ENCODE results near the gene TMUB2. TPM values are rescaled to one million over a fixed set of nuclear protein-coding genes. Genes with fewer than 3 reads are reported as not detected.

TMUB2 gene
- total and polyA plus RNA-seq, 2 of the 13 experiments (the other 11 are each of a cell fraction or from before 2014, with no cell fraction given), result 26.9 to 50.8 TPM

DNA sequence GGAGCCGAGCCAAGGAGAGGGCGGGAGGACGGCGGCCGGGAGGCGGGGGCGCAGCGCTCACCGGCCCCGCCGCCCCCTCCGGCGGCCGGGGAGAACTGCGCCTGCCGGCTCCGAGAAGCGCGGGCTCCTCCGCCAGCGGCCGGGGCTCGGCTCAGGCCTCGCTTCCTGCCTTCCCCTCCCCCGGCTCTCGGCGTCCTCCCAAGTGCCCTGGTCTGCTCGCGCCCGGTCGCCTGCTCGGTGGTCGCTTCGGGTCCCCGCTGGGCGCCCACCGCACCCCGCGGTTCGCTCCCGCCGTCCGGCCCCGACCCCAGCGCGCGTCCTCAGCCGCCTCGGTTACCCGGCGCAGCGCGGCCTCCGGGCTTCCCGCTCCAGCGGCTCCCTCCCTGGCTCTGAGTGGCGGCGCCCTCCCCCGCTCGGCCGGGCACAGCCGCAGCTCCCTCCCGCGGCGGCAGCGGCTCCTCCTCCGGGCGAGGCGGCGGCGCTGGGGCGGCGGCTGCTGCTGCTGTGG, 32.4 kb downstream of the TMUB2 start (continued):
- TF ChIP-seq ZNF451 (CRISPR knock-in tag; IDR thresholded peaks at IDR 0.05), result 0 out of 2 replicates have a peak, but pooled peaks have one; percentile 44
- TF ChIP-seq, protein P1, sequence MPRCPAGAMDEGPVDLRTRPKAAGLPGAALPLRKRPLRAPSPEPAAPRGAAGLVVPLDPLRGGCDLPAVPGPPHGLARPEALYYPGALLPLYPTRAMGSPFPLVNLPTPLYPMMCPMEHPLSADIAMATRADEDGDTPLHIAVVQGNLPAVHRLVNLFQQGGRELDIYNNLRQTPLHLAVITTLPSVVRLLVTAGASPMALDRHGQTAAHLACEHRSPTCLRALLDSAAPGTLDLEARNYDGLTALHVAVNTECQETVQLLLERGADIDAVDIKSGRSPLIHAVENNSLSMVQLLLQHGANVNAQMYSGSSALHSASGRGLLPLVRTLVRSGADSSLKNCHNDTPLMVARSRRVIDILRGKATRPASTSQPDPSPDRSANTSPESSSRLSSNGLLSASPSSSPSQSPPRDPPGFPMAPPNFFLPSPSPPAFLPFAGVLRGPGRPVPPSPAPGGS (CRISPR knock-in tag; IDR thresholded peaks at IDR 0.05), result peak; percentile 52; the same call in 1 of the 2 replicates
- no peak for TF ChIP-seq FIP1L1 (IDR thresholded peaks at IDR 0.05; ENCODE audit: borderline replicate concordance, insufficient read depth, low read depth, low read length)
- peak; percentile 43; the same call in 1 of the 2 replicates for TF ChIP-seq ZC3H13 (CRISPR knock-in tag; IDR thresholded peaks at IDR 0.05)
- TF ChIP-seq, protein P2, sequence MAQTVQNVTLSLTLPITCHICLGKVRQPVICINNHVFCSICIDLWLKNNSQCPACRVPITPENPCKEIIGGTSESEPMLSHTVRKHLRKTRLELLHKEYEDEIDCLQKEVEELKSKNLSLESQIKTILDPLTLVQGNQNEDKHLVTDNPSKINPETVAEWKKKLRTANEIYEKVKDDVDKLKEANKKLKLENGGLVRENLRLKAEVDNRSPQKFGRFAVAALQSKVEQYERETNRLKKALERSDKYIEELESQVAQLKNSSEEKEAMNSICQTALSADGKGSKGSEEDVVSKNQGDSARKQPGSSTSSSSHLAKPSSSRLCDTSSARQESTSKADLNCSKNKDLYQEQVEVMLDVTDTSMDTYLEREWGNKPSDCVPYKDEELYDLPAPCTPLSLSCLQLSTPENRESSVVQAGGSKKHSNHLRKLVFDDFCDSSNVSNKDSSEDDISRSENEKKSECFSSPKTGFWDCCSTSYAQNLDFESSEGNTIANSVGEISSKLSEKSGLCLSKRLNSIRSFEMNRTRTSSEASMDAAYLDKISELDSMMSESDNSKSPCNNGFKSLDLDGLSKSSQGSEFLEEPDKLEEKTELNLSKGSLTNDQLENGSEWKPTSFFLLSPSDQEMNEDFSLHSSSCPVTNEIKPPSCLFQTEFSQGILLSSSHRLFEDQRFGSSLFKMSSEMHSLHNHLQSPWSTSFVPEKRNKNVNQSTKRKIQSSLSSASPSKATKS (CRISPR knock-in tag; IDR thresholded peaks at IDR 0.05), result no peak
- TF ChIP-seq NFE2L1 (CRISPR knock-in tag; IDR thresholded peaks at IDR 0.05; ENCODE audit: borderline replicate concordance), result no peak
- TF ChIP-seq, protein P3, sequence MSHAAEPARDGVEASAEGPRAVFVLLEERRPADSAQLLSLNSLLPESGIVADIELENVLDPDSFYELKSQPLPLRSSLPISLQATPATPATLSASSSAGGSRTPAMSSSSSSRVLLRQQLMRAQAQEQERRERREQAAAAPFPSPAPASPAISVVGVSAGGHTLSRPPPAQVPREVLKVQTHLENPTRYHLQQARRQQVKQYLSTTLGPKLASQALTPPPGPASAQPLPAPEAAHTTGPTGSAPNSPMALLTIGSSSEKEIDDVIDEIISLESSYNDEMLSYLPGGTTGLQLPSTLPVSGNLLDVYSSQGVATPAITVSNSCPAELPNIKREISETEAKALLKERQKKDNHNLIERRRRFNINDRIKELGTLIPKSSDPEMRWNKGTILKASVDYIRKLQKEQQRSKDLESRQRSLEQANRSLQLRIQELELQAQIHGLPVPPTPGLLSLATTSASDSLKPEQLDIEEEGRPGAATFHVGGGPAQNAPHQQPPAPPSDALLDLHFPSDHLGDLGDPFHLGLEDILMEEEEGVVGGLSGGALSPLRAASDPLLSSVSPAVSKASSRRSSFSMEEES (CRISPR knock-in tag; IDR thresholded peaks at IDR 0.05), result no peak
- 0 out of 2 replicates have a peak, but pooled peaks have one; percentile 57 for TF ChIP-seq DNMT1 (CRISPR knock-in tag; IDR thresholded peaks at IDR 0.05)
- TF ChIP-seq, protein P4, sequence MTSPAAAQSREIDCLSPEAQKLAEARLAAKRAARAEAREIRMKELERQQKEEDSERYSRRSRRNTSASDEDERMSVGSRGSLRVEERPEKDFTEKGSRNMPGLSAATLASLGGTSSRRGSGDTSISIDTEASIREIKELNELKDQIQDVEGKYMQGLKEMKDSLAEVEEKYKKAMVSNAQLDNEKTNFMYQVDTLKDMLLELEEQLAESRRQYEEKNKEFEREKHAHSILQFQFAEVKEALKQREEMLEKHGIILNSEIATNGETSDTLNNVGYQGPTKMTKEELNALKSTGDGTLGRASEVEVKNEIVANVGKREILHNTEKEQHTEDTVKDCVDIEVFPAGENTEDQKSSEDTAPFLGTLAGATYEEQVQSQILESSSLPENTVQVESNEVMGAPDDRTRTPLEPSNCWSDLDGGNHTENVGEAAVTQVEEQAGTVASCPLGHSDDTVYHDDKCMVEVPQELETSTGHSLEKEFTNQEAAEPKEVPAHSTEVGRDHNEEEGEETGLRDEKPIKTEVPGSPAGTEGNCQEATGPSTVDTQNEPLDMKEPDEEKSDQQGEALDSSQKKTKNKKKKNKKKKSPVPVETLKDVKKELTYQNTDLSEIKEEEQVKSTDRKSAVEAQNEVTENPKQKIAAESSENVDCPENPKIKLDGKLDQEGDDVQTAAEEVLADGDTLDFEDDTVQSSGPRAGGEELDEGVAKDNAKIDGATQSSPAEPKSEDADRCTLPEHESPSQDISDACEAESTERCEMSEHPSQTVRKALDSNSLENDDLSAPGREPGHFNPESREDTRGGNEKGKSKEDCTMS (CRISPR knock-in tag; conservative IDR thresholded peaks at IDR 0.05), result no peak
- TF ChIP-seq, protein P5, sequence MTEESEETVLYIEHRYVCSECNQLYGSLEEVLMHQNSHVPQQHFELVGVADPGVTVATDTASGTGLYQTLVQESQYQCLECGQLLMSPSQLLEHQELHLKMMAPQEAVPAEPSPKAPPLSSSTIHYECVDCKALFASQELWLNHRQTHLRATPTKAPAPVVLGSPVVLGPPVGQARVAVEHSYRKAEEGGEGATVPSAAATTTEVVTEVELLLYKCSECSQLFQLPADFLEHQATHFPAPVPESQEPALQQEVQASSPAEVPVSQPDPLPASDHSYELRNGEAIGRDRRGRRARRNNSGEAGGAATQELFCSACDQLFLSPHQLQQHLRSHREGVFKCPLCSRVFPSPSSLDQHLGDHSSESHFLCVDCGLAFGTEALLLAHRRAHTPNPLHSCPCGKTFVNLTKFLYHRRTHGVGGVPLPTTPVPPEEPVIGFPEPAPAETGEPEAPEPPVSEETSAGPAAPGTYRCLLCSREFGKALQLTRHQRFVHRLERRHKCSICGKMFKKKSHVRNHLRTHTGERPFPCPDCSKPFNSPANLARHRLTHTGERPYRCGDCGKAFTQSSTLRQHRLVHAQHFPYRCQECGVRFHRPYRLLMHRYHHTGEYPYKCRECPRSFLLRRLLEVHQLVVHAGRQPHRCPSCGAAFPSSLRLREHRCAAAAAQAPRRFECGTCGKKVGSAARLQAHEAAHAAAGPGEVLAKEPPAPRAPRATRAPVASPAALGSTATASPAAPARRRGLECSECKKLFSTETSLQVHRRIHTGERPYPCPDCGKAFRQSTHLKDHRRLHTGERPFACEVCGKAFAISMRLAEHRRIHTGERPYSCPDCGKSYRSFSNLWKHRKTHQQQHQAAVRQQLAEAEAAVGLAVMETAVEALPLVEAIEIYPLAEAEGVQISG (CRISPR knock-in tag; IDR thresholded peaks at IDR 0.05), result peak; percentile 40
- TF ChIP-seq MAFK (conservative IDR thresholded peaks at IDR 0.05 in 1 of 2, IDR thresholded peaks at IDR 0.05 in 1 of 2; ENCODE audit: low read length in 2 of 2), result no peak
- TF ChIP-seq, protein P6, sequence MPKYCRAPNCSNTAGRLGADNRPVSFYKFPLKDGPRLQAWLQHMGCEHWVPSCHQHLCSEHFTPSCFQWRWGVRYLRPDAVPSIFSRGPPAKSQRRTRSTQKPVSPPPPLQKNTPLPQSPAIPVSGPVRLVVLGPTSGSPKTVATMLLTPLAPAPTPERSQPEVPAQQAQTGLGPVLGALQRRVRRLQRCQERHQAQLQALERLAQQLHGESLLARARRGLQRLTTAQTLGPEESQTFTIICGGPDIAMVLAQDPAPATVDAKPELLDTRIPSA (CRISPR knock-in tag; IDR thresholded peaks at IDR 0.05; ENCODE audit: borderline replicate concordance), result 0 out of 2 replicates have a peak, but pooled peaks have one; percentile 36
- no peak for TF ChIP-seq ZNF24 (IDR thresholded peaks at IDR 0.05)

All from HepG2 (cell line).